Caco-2 (cell line): Measurements from ENCODE around the gene TMEM95. TPM values are rescaled to one million over a fixed set of nuclear protein-coding genes. Genes with fewer than 3 reads are reported as not detected.
A peak's percentile ranks its signal among the peaks of the same experiment; 100 is the strongest.

Source experiments
- BruUV-seq: library from RNA; stranded (reverse); fragments of 400-500 nt; replicated peaks from 2 replicates; lab custom pipeline; 2021; lab: Mats Ljungman, UMichigan
- CTCF ChIA-PET: fragments of 300-600 bp; sonication (Branson Sonifier 250); formaldehyde crosslinking; loops from one replicate; lab custom pipeline; 2022; ENCODE audit warnings: antibody characterized with exemption; lab: Charles Lee
- POLR2A ChIA-PET: fragments of 300-600 bp; sonication (Branson Sonifier 250); formaldehyde crosslinking; loops from one replicate; lab custom pipeline; 2022; ENCODE audit warnings: antibody characterized with exemption; lab: Charles Lee
- DNase-seq, 2 experiments: peaks; one replicate each; pipeline versions ENCODE4 v3.0.0 to v3.0.0-alpha.2; 2020 to 2022
- H3K27me3 ChIP-seq: replicated peaks from 2 replicates; pipeline ENCODE4 v1.6.0; 2011; ENCODE audit warnings: low read length; ENCODE audit not compliant: control insufficient read depth, insufficient read depth
- H3K36me3 ChIP-seq: 2 replicates; pipeline ENCODE4 v1.5.1; 2011; ENCODE audit warnings: low read length; ENCODE audit not compliant: control insufficient read depth, insufficient read depth
- H3K4me1 ChIP-seq: fragments of 250-450 bp; sonication (Bioruptor Pico); 2 replicates; pipeline ENCODE4 v1.5.1; 2020; ENCODE audit warnings: mild to moderate bottlenecking
- H3K4me3 ChIP-seq: 2 replicates; pipeline ENCODE4 v1.5.1; 2011; ENCODE audit warnings: low read depth, mild to moderate bottlenecking, control low read depth, low read length
- H3K9me3 ChIP-seq: fragments of 250-450 bp; sonication (Bioruptor Pico); 2 replicates; pipeline ENCODE4 v1.5.1; 2020; ENCODE audit warnings: mild to moderate bottlenecking, moderate library complexity
- H3K27ac Mint-ChIP-seq: one replicate; pipeline ENCODE4 v1.8.0; 2022; ENCODE audit warnings: mixed read lengths; ENCODE audit not compliant: unreplicated experiment
- H3K27me3 Mint-ChIP-seq: one replicate; pipeline ENCODE4 v1.8.0; 2022; ENCODE audit warnings: mixed read lengths; ENCODE audit not compliant: insufficient read depth, unreplicated experiment
- H3K36me3 Mint-ChIP-seq: one replicate; pipeline ENCODE4 v1.8.0; 2022; ENCODE audit warnings: mild to moderate bottlenecking, mixed read lengths; ENCODE audit not compliant: insufficient read depth, unreplicated experiment
- H3K4me1 Mint-ChIP-seq: one replicate; pipeline ENCODE4 v1.8.0; 2022; ENCODE audit warnings: low read depth, mixed read lengths; ENCODE audit not compliant: unreplicated experiment
- H3K4me3 Mint-ChIP-seq: one replicate; pipeline ENCODE4 v1.8.0; 2022; ENCODE audit warnings: mild to moderate bottlenecking, moderate library complexity, mixed read lengths; ENCODE audit not compliant: unreplicated experiment
- H3K9me3 Mint-ChIP-seq: one replicate; pipeline ENCODE4 v1.8.0; 2022; ENCODE audit warnings: mixed read lengths; ENCODE audit not compliant: unreplicated experiment
- intact Hi-C: fragments of 100-400 bp; cut with micrococcal nuclease; formaldehyde crosslinking; loops from one replicate; pipeline ENCODE4 v1.10.0; 2022; ENCODE audit not compliant: unreplicated experiment
- total RNA-seq: library from RNA; stranded (reverse); gene quantifications from 2 replicates; pipeline ENCODE4 v1.2.3, GENCODE V29; 2022
- TF ChIP-seq, protein P1 (sequence below), 2 experiments: fragments of 200-600 bp in 1 of 2; IDR thresholded peaks; 1 replicate in 1 of 2; 2 replicates in 1 of 2; pipeline versions ENCODE4 v1.5.1 to v1.8.0; 2011 to 2022; ENCODE audit warnings: antibody characterized with exemption in 1 of 2, control low read depth in 1 of 2, inconsistent platforms in 1 of 2, low read depth in 1 of 2, low read length in 1 of 2, mild to moderate bottlenecking in 1 of 2, moderate library complexity in 1 of 2; ENCODE audit not compliant: insufficient read depth in 1 of 2, severe bottlenecking in 1 of 2, unreplicated experiment in 1 of 2

TMEM95 gene
- total RNA-seq, 1 experiment from 2014 or later, result not detected

DNA sequence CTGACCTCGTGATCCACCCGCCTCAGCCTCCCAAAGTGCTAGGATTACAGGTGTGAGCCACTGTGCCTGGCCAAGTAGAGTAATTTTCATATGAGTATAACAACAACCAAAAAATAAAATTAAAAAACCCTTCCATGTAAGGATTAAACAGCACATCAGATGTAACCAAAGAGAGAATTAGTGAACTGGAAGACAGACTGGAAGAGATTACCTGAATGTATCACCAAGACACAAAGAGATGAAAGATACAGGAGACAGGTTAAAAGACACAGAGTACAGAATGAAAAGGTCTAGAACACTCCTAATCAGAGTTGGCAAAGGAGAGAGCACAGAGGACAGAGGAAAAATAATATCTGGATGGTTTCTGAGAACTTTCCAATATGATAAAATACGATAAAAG is 24.2 kb downstream of the TMEM95 start:
- H3K4me1 Mint-ChIP-seq, result peaks cover 7% of the 10 kb centered on the region

DNA sequence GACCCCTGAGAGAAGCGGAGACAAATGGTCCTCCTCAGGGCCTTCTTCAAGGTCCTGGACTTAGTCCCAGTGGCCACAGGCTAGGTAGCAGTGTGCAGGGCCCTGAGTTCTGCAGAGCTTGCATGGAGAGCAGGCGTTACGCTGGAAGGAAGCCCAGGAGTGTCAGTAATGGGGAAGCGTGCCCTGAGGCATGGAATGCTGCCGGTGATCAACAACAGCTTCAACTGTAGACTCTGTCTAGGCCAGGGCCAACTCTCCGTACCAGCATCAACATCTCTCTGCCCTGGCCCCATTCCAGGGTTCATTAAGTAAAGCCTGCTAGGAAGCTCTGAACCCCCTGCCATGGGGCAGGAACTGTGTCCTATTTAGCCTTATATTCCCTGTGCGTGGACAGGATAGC is 25.4 kb downstream of the TMEM95 start:
- Histone ChIP-seq H3K4me3 (peak overlapping the region; percentile 55), H3K4me1 (no peaks in the 10 kb centered on the region), H3K9me3 (no peaks in the 10 kb centered on the region), H3K36me3 (no peaks in the 10 kb centered on the region), H3K27me3 (no peaks in the 10 kb centered on the region)
- BruUV-seq, result no TSS peak
- intact Hi-C loops, result loop anchor here (1.0 kb wide), 1 partner anchor 24 kb away; the partner anchor contains the start of gene TMEM256
- Mint-ChIP-seq H3K36me3 (peaks cover 5% of the 10 kb centered on the region), H3K27me3 (no peaks in the 10 kb centered on the region), H3K4me3 (peak overlapping the region; percentile 80), H3K9me3 (no peaks in the 10 kb centered on the region), H3K27ac (peak overlapping the region; percentile 2), H3K4me1 (peaks cover 7% of the 10 kb centered on the region)
- TF ChIP-seq, protein P1, sequence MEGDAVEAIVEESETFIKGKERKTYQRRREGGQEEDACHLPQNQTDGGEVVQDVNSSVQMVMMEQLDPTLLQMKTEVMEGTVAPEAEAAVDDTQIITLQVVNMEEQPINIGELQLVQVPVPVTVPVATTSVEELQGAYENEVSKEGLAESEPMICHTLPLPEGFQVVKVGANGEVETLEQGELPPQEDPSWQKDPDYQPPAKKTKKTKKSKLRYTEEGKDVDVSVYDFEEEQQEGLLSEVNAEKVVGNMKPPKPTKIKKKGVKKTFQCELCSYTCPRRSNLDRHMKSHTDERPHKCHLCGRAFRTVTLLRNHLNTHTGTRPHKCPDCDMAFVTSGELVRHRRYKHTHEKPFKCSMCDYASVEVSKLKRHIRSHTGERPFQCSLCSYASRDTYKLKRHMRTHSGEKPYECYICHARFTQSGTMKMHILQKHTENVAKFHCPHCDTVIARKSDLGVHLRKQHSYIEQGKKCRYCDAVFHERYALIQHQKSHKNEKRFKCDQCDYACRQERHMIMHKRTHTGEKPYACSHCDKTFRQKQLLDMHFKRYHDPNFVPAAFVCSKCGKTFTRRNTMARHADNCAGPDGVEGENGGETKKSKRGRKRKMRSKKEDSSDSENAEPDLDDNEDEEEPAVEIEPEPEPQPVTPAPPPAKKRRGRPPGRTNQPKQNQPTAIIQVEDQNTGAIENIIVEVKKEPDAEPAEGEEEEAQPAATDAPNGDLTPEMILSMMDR (IDR thresholded peaks at IDR 0.05; ENCODE audit: insufficient read depth in 1 of 2, low read depth in 1 of 2, low read length in 1 of 2, severe bottlenecking in 1 of 2, unreplicated experiment in 1 of 2), result no peak
- ChIA-PET CTCF (interaction anchor here (1.7 kb wide), 1 partner anchor 24 kb away, joined by 7 read pairs; the partner anchor contains the start of gene TMEM256), POLR2A (interaction anchor here (0.6 to 1.3 kb wide), 2 partner anchors 23 to 130 kb away, joined by 4 to 11 read pairs; partner anchors contain the start of gene TMEM256)
- DNase-seq, result peak in 1 of 2 experiments; percentile 13

More for the DNA sequence above, 24.2 kb downstream of the TMEM95 start:
- no peaks in the 10 kb centered on the region for H3K27me3 ChIP-seq
- no peaks in the 10 kb centered on the region for H3K9me3 ChIP-seq
- Mint-ChIP-seq H3K9me3 (no peaks in the 10 kb centered on the region), H3K27me3 (no peaks in the 10 kb centered on the region), H3K36me3 (peaks cover 5% of the 10 kb centered on the region), H3K4me3 (peak overlapping the region; percentile 12), H3K27ac (no peak overlapping the region)
- no peak for DNase-seq
- H3K36me3 ChIP-seq, result no peaks in the 10 kb centered on the region
- no peaks in the 10 kb centered on the region for H3K4me1 ChIP-seq
- POLR2A ChIA-PET, result no interaction called here
- CTCF ChIA-PET, result no interaction called here
- no TSS peak for BruUV-seq
- no peak overlapping the region for H3K4me3 ChIP-seq
- intact Hi-C loops, result no loop called here
- TF ChIP-seq, protein P1 (IDR thresholded peaks at IDR 0.05; ENCODE audit: insufficient read depth in 1 of 2, low read depth in 1 of 2, low read length in 1 of 2, severe bottlenecking in 1 of 2, unreplicated experiment in 1 of 2), result no peak

DNA sequence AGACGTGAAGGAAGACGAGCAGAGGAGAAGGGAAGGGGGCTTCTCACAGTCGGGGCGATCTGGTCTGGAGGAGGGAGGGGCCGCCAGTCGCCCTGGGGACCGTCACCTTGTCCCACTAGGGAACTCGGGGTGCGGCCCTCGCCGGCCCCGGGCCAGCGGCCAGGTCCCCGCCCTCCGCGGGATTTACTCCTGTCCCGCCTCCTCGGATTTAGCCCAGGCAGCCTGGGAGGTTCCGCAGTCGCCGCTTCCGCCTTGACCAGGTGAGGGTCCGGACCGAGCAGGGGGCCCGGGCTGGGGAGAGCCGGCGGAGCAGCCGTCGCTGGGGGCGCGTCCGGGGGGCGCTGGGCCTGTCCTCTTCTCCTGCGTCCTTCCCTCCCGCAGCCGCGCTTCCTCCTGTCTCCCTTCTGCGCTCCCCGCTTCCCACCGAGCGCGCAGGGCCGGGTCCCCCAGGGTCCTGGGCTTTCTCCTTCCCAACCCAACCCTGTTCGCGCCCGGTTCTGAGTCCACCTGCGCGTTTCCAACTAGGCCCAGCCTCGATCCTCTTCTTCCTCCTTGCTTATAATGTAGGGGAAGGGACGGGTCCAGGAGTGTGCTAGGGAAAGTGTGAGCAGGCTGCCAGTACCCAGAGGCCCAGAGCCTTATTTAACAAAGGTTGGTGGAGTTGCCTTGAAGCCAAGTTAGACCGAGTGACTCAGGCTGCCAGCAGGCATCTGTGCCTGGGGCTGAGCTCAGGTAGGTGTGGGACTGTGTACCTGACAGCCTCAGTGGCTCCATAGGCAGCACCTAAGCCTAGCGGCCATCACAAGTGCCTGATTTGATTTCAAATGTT is 26.1 kb downstream of the TMEM95 start, which contains the start of gene TNK1:
Gene TNK1, plus strand, starts transcription at position 235 of the 829 bp plus-strand sequence. CDS start 1,838 bp downstream, outside the sequence.
- Mint-ChIP-seq H3K27me3 (no peaks in the 10 kb centered on the region), H3K4me3 (peak within 1 kb of the TSS; percentile 80), H3K9me3 (no peaks in the 10 kb centered on the region), H3K27ac (peak within 1 kb of the TSS; percentile 2), H3K36me3 (peaks cover 5% of the 10 kb centered on the region), H3K4me1 (peaks cover 7% of the 10 kb centered on the region)
- intact Hi-C loops, result loop anchor here (1.0 kb wide), 1 partner anchor 23 kb away; the partner anchor contains the start of gene TMEM256
- Histone ChIP-seq H3K36me3 (no peaks in the 10 kb centered on the region), H3K4me3 (peak within 1 kb of the TSS; percentile 55), H3K27me3 (no peaks in the 10 kb centered on the region), H3K4me1 (no peaks in the 10 kb centered on the region), H3K9me3 (no peaks in the 10 kb centered on the region)
- TF ChIP-seq, protein P1 (IDR thresholded peaks at IDR 0.05; ENCODE audit: insufficient read depth in 1 of 2, low read depth in 1 of 2, low read length in 1 of 2, severe bottlenecking in 1 of 2, unreplicated experiment in 1 of 2), result no peak
- POLR2A ChIA-PET, result interaction anchor here (1.3 kb wide), 1 partner anchor 22 kb away, joined by 11 read pairs; the partner anchor contains the start of gene TMEM256
- DNase-seq, result peak; percentile 44 to 54
- CTCF ChIA-PET, result interaction anchor here (1.7 kb wide), 1 partner anchor 23 kb away, joined by 7 read pairs; the partner anchor contains the start of gene TMEM256
- TSS peak; percentile 78 for BruUV-seq
